ENCODE results near the gene REXO4.

DNA sequence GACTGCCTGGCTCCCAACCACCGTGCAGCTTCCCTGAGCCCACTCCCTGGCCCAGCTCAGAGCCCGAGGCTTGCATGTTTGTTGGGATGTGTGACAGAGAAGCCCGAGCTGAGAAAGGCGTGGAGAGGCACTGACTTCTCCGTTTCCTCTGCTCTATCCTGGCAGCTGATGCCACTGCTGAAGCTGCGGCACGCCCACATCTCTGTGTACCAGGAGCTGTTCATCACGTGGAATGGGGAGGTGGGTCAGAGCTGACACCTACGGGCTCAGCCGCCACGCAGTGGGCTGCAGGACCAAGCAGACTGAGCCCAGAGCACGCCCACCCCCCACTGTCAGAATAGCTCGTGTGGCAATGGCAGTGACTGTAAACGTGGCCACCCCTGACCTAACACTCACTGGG is 32.4 kb downstream of the REXO4 start:
- TF ChIP-seq FOXA1 (IDR thresholded peaks at IDR 0.05), result no peak
- TF ChIP-seq, protein P1, sequence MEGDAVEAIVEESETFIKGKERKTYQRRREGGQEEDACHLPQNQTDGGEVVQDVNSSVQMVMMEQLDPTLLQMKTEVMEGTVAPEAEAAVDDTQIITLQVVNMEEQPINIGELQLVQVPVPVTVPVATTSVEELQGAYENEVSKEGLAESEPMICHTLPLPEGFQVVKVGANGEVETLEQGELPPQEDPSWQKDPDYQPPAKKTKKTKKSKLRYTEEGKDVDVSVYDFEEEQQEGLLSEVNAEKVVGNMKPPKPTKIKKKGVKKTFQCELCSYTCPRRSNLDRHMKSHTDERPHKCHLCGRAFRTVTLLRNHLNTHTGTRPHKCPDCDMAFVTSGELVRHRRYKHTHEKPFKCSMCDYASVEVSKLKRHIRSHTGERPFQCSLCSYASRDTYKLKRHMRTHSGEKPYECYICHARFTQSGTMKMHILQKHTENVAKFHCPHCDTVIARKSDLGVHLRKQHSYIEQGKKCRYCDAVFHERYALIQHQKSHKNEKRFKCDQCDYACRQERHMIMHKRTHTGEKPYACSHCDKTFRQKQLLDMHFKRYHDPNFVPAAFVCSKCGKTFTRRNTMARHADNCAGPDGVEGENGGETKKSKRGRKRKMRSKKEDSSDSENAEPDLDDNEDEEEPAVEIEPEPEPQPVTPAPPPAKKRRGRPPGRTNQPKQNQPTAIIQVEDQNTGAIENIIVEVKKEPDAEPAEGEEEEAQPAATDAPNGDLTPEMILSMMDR (IDR thresholded peaks at IDR 0.05; ENCODE audit: low read depth, low read length, missing input control), result no peak
- TF ChIP-seq, protein P2, sequence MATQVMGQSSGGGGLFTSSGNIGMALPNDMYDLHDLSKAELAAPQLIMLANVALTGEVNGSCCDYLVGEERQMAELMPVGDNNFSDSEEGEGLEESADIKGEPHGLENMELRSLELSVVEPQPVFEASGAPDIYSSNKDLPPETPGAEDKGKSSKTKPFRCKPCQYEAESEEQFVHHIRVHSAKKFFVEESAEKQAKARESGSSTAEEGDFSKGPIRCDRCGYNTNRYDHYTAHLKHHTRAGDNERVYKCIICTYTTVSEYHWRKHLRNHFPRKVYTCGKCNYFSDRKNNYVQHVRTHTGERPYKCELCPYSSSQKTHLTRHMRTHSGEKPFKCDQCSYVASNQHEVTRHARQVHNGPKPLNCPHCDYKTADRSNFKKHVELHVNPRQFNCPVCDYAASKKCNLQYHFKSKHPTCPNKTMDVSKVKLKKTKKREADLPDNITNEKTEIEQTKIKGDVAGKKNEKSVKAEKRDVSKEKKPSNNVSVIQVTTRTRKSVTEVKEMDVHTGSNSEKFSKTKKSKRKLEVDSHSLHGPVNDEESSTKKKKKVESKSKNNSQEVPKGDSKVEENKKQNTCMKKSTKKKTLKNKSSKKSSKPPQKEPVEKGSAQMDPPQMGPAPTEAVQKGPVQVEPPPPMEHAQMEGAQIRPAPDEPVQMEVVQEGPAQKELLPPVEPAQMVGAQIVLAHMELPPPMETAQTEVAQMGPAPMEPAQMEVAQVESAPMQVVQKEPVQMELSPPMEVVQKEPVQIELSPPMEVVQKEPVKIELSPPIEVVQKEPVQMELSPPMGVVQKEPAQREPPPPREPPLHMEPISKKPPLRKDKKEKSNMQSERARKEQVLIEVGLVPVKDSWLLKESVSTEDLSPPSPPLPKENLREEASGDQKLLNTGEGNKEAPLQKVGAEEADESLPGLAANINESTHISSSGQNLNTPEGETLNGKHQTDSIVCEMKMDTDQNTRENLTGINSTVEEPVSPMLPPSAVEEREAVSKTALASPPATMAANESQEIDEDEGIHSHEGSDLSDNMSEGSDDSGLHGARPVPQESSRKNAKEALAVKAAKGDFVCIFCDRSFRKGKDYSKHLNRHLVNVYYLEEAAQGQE (IDR thresholded peaks at IDR 0.05), result no peak
- no peak for TF ChIP-seq RAD21 (IDR thresholded peaks at IDR 0.05)
- TF ChIP-seq, protein P3, sequence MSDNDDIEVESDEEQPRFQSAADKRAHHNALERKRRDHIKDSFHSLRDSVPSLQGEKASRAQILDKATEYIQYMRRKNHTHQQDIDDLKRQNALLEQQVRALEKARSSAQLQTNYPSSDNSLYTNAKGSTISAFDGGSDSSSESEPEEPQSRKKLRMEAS (IDR thresholded peaks at IDR 0.05), result no peak
- no peak for TF ChIP-seq EGR1 (IDR thresholded peaks at IDR 0.05; ENCODE audit: low read depth in 2 of 2)
